Lung (tissue), 12 donors: ENCODE measurements around the gene STK4. TPM values are rescaled to one million over a fixed set of nuclear protein-coding genes. Genes with fewer than 3 reads are reported as not detected.

ENCODE experiments used
- ATAC-seq: fragments of 200-7000 bp; cut with Tn5 transposase; one replicate; pipeline ENCODE4 v1.9.1; 2020; ENCODE audit warnings: moderate number of reproducible peaks; ENCODE audit not compliant: insufficient read depth, low FRiP score
- DNase-seq, 3 donors: peaks; one replicate each; pipeline ENCODE4 v3.0.0-alpha.2; 2013 to 2017
- H3K27ac ChIP-seq, 2 donors: one replicate each; pipeline ENCODE4 v1.5.1; 2013; ENCODE audit warnings: mild to moderate bottlenecking in 2 of 2, moderate library complexity in 2 of 2, control low read depth in 1 of 2, inconsistent platforms in 1 of 2, low read depth in 1 of 2, low read length in 1 of 2
- H3K27me3 ChIP-seq, 3 donors: one replicate each; pipeline ENCODE4 v1.5.1; 2013; ENCODE audit warnings: low read length in 2 of 3; ENCODE audit not compliant: control insufficient read depth in 3 of 3, insufficient read depth in 3 of 3
- H3K36me3 ChIP-seq, 4 donors: one replicate each; pipeline ENCODE4 v1.5.1; 2013; ENCODE audit warnings: low read length in 4 of 4, mild to moderate bottlenecking in 1 of 4, moderate library complexity in 1 of 4; ENCODE audit not compliant: control insufficient read depth in 4 of 4, insufficient read depth in 4 of 4
- H3K4me1 ChIP-seq, 5 donors: one replicate each; pipeline ENCODE4 v1.5.1; 2013; ENCODE audit warnings: low read length in 5 of 5, mild to moderate bottlenecking in 2 of 5, moderate library complexity in 1 of 5; ENCODE audit not compliant: control insufficient read depth in 5 of 5, insufficient read depth in 5 of 5
- H3K4me3 ChIP-seq: one replicate; pipeline ENCODE4 v1.5.1; 2013; ENCODE audit warnings: mild to moderate bottlenecking, control low read depth, moderate library complexity
- H3K9ac ChIP-seq, 2 donors: one replicate each; pipeline ENCODE4 v1.5.1; 2013; ENCODE audit warnings: low read length in 2 of 2, control low read depth in 1 of 2; ENCODE audit not compliant: insufficient read depth in 1 of 2
- H3K9me3 ChIP-seq, 4 donors: one replicate each; pipeline ENCODE4 v1.5.1; 2013; ENCODE audit warnings: low read length in 3 of 4, mild to moderate bottlenecking in 1 of 4, moderate library complexity in 1 of 4; ENCODE audit not compliant: control insufficient read depth in 4 of 4, insufficient read depth in 3 of 4
- WGBS, 2 donors: extraction: QIAGEN DNeasy Blood & Tissue Kit; methylation state at CpG; one replicate each; pipeline ENCODE4 v1.1.7; 2013; 5-methylcytosine and 5-hydroxymethylcytosine counted together
- polyA plus RNA-seq, 2 donors: library from polyadenylated mRNA; stranded (reverse); fragments of 200-250 nt; gene quantifications; one replicate each; pipeline ENCODE4 v1.2.1, GENCODE V29; 2013
- total RNA-seq, 2 donors: library from RNA; depleted of rRNA in 1 of 2; stranded (reverse); fragments of >200 nt in 1 of 2; gene quantifications; one replicate each; pipeline ENCODE4 v1.2.1, GENCODE V29; 2014 to 2021
- TF ChIP-seq, protein P1 (sequence below): IDR thresholded peaks from 2 replicates; pipeline ENCODE4 v1.5.1; 2012; ENCODE audit warnings: mild to moderate bottlenecking; ENCODE audit errors: control extremely low read depth, extremely low read depth
- donor health status: control.
- donor health status: control.
- donor health status: Bipolar disorder and iron deficiency.
- donor health status: healthy.
- donor health status: DM: yes; HTN: yes; CAD: no.

Gene STK4
- total and polyA plus RNA-seq, 4 donors: 11.8 to 70.9 (median 28.1) TPM

DNA sequence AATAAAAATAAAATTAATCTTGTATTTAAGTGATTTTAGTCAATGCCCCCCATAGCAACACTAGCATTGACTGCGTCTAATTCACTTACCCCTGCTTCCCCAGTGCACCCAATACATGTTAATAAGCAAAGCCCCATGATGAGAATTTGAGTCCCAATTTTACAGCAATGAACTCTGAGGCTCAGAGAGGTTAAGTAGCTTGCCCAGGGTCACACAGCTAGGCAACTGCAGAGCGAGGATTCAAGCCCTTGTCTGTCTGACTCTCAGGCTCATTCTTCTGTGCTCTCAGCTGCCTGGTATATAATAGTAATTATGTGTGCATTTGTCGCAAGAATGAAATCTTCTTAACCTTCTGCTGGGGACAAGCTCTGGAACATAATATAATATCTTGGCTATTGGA is 48.0 kb upstream of the STK4 start:
- no peak for ATAC-seq
- Histone ChIP-seq H3K27ac (no peak overlapping the region), H3K4me1 (no peaks in the 10 kb centered on the region), H3K27me3 (no peaks in the 10 kb centered on the region), H3K36me3 (peaks cover 0 to 16% (median 5%) of the 10 kb centered on the region in 4 donors), H3K9ac (no peak overlapping the region), H3K4me3 (no peak overlapping the region), H3K9me3 (no peaks in the 10 kb centered on the region)
- 99% methylated on average over 3 of the region's 3 CpGs for WGBS, 2 donors
- TF ChIP-seq, protein P1, sequence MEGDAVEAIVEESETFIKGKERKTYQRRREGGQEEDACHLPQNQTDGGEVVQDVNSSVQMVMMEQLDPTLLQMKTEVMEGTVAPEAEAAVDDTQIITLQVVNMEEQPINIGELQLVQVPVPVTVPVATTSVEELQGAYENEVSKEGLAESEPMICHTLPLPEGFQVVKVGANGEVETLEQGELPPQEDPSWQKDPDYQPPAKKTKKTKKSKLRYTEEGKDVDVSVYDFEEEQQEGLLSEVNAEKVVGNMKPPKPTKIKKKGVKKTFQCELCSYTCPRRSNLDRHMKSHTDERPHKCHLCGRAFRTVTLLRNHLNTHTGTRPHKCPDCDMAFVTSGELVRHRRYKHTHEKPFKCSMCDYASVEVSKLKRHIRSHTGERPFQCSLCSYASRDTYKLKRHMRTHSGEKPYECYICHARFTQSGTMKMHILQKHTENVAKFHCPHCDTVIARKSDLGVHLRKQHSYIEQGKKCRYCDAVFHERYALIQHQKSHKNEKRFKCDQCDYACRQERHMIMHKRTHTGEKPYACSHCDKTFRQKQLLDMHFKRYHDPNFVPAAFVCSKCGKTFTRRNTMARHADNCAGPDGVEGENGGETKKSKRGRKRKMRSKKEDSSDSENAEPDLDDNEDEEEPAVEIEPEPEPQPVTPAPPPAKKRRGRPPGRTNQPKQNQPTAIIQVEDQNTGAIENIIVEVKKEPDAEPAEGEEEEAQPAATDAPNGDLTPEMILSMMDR: no peak
- no peak for DNase-seq

DNA sequence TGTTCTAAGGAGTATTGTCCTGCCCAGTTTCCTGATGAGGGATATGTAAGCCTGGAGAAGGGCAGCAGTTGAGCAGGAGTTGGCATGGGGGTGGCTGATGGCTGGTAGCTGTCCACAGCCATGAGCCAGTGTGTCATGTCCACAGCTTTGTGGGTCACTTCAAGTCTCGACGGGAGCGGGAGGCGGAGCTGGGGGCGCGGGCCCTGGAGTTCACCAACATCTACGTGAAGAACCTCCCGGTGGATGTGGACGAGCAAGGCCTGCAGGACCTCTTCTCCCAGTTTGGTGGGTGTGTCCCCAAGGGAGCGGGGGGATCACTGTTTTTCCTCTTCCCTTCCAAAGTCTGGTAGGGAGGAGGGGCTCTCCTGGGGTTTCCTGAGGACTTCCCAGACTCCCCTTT is 47.6 kb upstream of the STK4 start:
- Histone ChIP-seq H3K27ac (no peak overlapping the region), H3K9ac (no peak overlapping the region), H3K36me3 (peaks cover 0 to 16% (median 5%) of the 10 kb centered on the region in 4 donors), H3K4me1 (no peaks in the 10 kb centered on the region), H3K4me3 (no peak overlapping the region), H3K9me3 (no peaks in the 10 kb centered on the region), H3K27me3 (no peaks in the 10 kb centered on the region)
- TF ChIP-seq, protein P1: no peak
- no peak for ATAC-seq
- no peak for DNase-seq
- 95 to 99% methylated on average over 10 of the region's 10 CpGs for whole genome bisulfite sequencing, 2 donors

DNA sequence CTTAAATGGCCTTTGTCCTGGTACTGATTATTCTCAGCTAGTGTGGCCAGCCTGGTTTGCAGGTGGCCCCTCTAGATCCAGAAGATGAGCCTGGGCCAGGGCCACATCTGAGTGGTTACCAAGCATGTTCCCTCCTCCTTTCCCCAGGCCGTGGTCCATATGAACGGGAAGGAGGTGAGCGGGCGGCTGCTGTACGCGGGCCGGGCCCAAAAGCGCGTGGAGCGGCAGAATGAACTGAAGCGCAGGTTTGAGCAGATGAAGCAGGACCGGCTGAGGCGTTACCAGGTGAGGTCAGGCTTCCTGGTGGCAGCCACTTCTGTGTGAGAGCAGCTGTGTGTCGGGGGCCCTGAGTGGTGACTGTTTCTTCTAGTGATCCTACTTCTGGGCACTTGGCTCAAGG is 44.9 kb upstream of the STK4 start:
- H3K9me3 ChIP-seq: no peaks in the 10 kb centered on the region
- ATAC-seq (no peak), DNase-seq (no peak)
- H3K27ac ChIP-seq: no peak overlapping the region
- TF ChIP-seq, protein P1: no peak
- no peaks in the 10 kb centered on the region for H3K4me1 ChIP-seq
- peaks cover 0 to 21% (median 4%) of the 10 kb centered on the region in 4 donors for H3K36me3 ChIP-seq
- WGBS, 2 donors: 98% methylated on average over 14 of the region's 14 CpGs
- H3K9ac ChIP-seq: no peak overlapping the region
- H3K27me3 ChIP-seq: no peaks in the 10 kb centered on the region
- H3K4me3 ChIP-seq: no peak overlapping the region

DNA sequence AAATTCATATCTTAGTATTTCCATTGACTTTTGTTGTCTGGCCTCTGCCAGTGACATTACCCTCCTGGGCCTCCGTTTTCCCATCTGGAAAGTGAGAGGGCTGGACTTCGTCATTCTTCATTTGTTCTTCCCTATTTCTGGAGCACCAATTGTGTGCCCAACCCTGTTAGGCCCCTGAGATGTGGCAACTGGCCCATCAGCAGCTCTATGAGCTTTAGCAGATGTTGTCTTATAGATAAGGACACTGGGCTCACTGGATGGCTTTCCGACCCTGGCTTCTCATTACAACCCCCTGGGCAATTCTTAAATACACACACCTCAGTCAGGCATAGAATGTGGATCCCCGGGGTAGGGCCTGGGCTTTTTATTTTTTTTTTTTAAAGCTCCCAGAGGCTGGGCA is 41.8 kb upstream of the STK4 start:
- Histone ChIP-seq H3K4me3 (no peak overlapping the region), H3K4me1 (no peaks in the 10 kb centered on the region), H3K27ac (no peak overlapping the region), H3K36me3 (peaks cover 0 to 14% (median 4%) of the 10 kb centered on the region in 4 donors), H3K27me3 (no peaks in the 10 kb centered on the region), H3K9ac (no peak overlapping the region), H3K9me3 (no peaks in the 10 kb centered on the region)
- DNase-seq (no peak), ATAC-seq (no peak)
- TF ChIP-seq, protein P1: no peak
- WGBS, 2 donors: 87% methylated on average over 4 of the region's 4 CpGs
